ENCODE measurements around the gene DENND4A. TPM values are rescaled to one million over a fixed set of nuclear protein-coding genes. Genes with fewer than 3 reads are reported as not detected.
"Not testable (repeated sequence)": the region's sequence is repeated elsewhere in the genome, so short reads cannot be mapped to it uniquely, and the experiment has no call there.

Gene DENND4A
- total and polyA plus RNA-seq, 2 experiments from 2014 or later: 5.6 to 10.9 TPM

- in situ Hi-C loops (cut with MboI): no loop called here
- H3K27ac ChIP-seq: no peak overlapping the region
- H3K9me3 ChIP-seq (ENCODE audit: low read depth): no peaks in the 10 kb centered on the region
- no peaks in the 10 kb centered on the region for H3F3A ChIP-seq (ENCODE audit: insufficient read depth)
- H3K27me3 ChIP-seq (replicated peaks; ENCODE audit: insufficient read depth): no peaks in the 10 kb centered on the region; the same call in 1 of the 2 replicates
- no peaks in the 10 kb centered on the region for H4K20me1 ChIP-seq (ENCODE audit: insufficient read depth)
- no peak overlapping the region for H3K4me2 ChIP-seq (ENCODE audit: unreplicated experiment)
- DNase-seq: no peak
- TF ChIP-seq EZH2phosphoT487 (IDR thresholded peaks at IDR 0.05; ENCODE audit: insufficient read depth, low read depth) (no peak), EZH2 (IDR thresholded peaks at IDR 0.05; ENCODE audit: insufficient read depth, poor library complexity, severe bottlenecking) (no peak)
- no peaks in the 10 kb centered on the region for H3K79me2 ChIP-seq (ENCODE audit: insufficient read depth)
- H2AFZ ChIP-seq: no peak overlapping the region
- H3K9me2 ChIP-seq (ENCODE audit: insufficient read depth): no peaks in the 10 kb centered on the region
- no peaks in the 10 kb centered on the region for H3K4me1 ChIP-seq (ENCODE audit: insufficient read depth)
- H3K4me3 ChIP-seq: no peak overlapping the region
- H3K36me3 ChIP-seq (ENCODE audit: low read depth): no peaks in the 10 kb centered on the region
- no peak overlapping the region for H3K9ac ChIP-seq
Observed at GRCh38 chr15:65821070-65821469, 29.0 kb upstream of the DENND4A start.

- H3K9ac ChIP-seq: no peak overlapping the region
- no peaks in the 10 kb centered on the region; the same call in 1 of the 2 replicates for H3K27me3 ChIP-seq (replicated peaks; ENCODE audit: insufficient read depth)
- no peaks in the 10 kb centered on the region for H3F3A ChIP-seq (ENCODE audit: insufficient read depth)
- H3K36me3 ChIP-seq (ENCODE audit: low read depth): no peaks in the 10 kb centered on the region
- no peak overlapping the region for H2AFZ ChIP-seq
- in situ Hi-C loops (cut with MboI): no loop called here
- no peaks in the 10 kb centered on the region for H3K79me2 ChIP-seq (ENCODE audit: insufficient read depth)
- no peaks in the 10 kb centered on the region for H3K9me2 ChIP-seq (ENCODE audit: insufficient read depth)
- H3K4me1 ChIP-seq (ENCODE audit: insufficient read depth): no peaks in the 10 kb centered on the region
- no peak overlapping the region for H3K4me3 ChIP-seq
- WGBS, 2 experiments (ENCODE audit: low coverage in 1 of 2, low lambda C conversion rate in 2 of 2, missing lambda C conversion rate in 2 of 2): 78 to 91% methylated on average over 3 of the region's 3 CpGs
- H3K27ac ChIP-seq: no peak overlapping the region
- no peaks in the 10 kb centered on the region for H3K9me3 ChIP-seq (ENCODE audit: low read depth)
- no peak overlapping the region for H3K4me2 ChIP-seq (ENCODE audit: unreplicated experiment)
- H4K20me1 ChIP-seq (ENCODE audit: insufficient read depth): no peaks in the 10 kb centered on the region
- no peak for TF ChIP-seq EZH2phosphoT487 (IDR thresholded peaks at IDR 0.05; ENCODE audit: insufficient read depth, low read depth)
- no peak for TF ChIP-seq EZH2 (IDR thresholded peaks at IDR 0.05; ENCODE audit: insufficient read depth, poor library complexity, severe bottlenecking)
- DNase-seq: no peak
Observed at GRCh38 chr15:65819563-65819960, 27.5 kb upstream of the DENND4A start.

- H3K27me3 ChIP-seq (replicated peaks; ENCODE audit: insufficient read depth): no peaks in the 10 kb centered on the region; the same call in 1 of the 2 replicates
- in situ Hi-C loops (cut with MboI): no loop called here
- no peak overlapping the region for H3K9ac ChIP-seq
- no peaks in the 10 kb centered on the region for H3K4me1 ChIP-seq (ENCODE audit: insufficient read depth)
- H3K79me2 ChIP-seq (ENCODE audit: insufficient read depth): no peaks in the 10 kb centered on the region
- no peak overlapping the region for H2AFZ ChIP-seq
- no peaks in the 10 kb centered on the region for H3K36me3 ChIP-seq (ENCODE audit: low read depth)
- H3F3A ChIP-seq (ENCODE audit: insufficient read depth): no peaks in the 10 kb centered on the region
- TF ChIP-seq EZH2 (IDR thresholded peaks at IDR 0.05; ENCODE audit: insufficient read depth, poor library complexity, severe bottlenecking): no peak
- no peak for TF ChIP-seq EZH2phosphoT487 (IDR thresholded peaks at IDR 0.05; ENCODE audit: insufficient read depth, low read depth)
- WGBS, 2 experiments (ENCODE audit: low coverage in 1 of 2, low lambda C conversion rate in 2 of 2, missing lambda C conversion rate in 2 of 2): 41 to 52% methylated on average over 4 of the region's 4 CpGs
- H3K4me3 ChIP-seq: no peak overlapping the region
- DNase-seq: no peak
- H3K9me3 ChIP-seq (ENCODE audit: low read depth): no peaks in the 10 kb centered on the region
- H4K20me1 ChIP-seq (ENCODE audit: insufficient read depth): no peaks in the 10 kb centered on the region
- H3K9me2 ChIP-seq (ENCODE audit: insufficient read depth): no peaks in the 10 kb centered on the region
- H3K27ac ChIP-seq: no peak overlapping the region
- H3K4me2 ChIP-seq (ENCODE audit: unreplicated experiment): no peak overlapping the region
Observed at GRCh38 chr15:65818927-65819562, 27.0 kb upstream of the DENND4A start.

- no peak overlapping the region for H3K4me3 ChIP-seq
- no peak overlapping the region for H2AFZ ChIP-seq
- H3K4me1 ChIP-seq (ENCODE audit: insufficient read depth): no peaks in the 10 kb centered on the region
- H3K9me2 ChIP-seq (ENCODE audit: insufficient read depth): no peaks in the 10 kb centered on the region
- no peaks in the 10 kb centered on the region for H3K36me3 ChIP-seq (ENCODE audit: low read depth)
- no peak overlapping the region for H3K4me2 ChIP-seq (ENCODE audit: unreplicated experiment)
- H3K27ac ChIP-seq: no peak overlapping the region
- H3K9ac ChIP-seq: no peak overlapping the region
- WGBS, 2 experiments (ENCODE audit: low coverage in 1 of 2, low lambda C conversion rate in 2 of 2, missing lambda C conversion rate in 2 of 2): 87 to 88% methylated on average over 3 of the region's 3 CpGs
- in situ Hi-C loops (cut with MboI): no loop called here
- H3K9me3 ChIP-seq (ENCODE audit: low read depth): peaks cover 3% of the 10 kb centered on the region
- H3K79me2 ChIP-seq (ENCODE audit: insufficient read depth): no peaks in the 10 kb centered on the region
- H3F3A ChIP-seq (ENCODE audit: insufficient read depth): no peaks in the 10 kb centered on the region
- DNase-seq: no peak
- TF ChIP-seq EZH2 (IDR thresholded peaks at IDR 0.05; ENCODE audit: insufficient read depth, poor library complexity, severe bottlenecking): no peak
- TF ChIP-seq EZH2phosphoT487 (IDR thresholded peaks at IDR 0.05; ENCODE audit: insufficient read depth, low read depth): no peak
- H3K27me3 ChIP-seq (replicated peaks; ENCODE audit: insufficient read depth): no peaks in the 10 kb centered on the region; the same call in 1 of the 2 replicates
- no peaks in the 10 kb centered on the region for H4K20me1 ChIP-seq (ENCODE audit: insufficient read depth)
Observed at GRCh38 chr15:65816441-65816840, 24.3 kb upstream of the DENND4A start.

- H3K9ac ChIP-seq; H3K4me3 ChIP-seq; H3K4me2 ChIP-seq (ENCODE audit: unreplicated experiment); H3K4me1 ChIP-seq (ENCODE audit: insufficient read depth); DNase-seq; H3K9me3 ChIP-seq (ENCODE audit: low read depth); H3K79me2 ChIP-seq (ENCODE audit: insufficient read depth); in situ Hi-C loops (cut with MboI); H3K27me3 ChIP-seq (replicated peaks; ENCODE audit: insufficient read depth); H3K9me2 ChIP-seq (ENCODE audit: insufficient read depth); H3K36me3 ChIP-seq (ENCODE audit: low read depth); H2AFZ ChIP-seq; H3F3A ChIP-seq (ENCODE audit: insufficient read depth); H4K20me1 ChIP-seq (ENCODE audit: insufficient read depth); H3K27ac ChIP-seq: not testable (repeated sequence)
- WGBS, 2 experiments (ENCODE audit: low coverage in 1 of 2, low lambda C conversion rate in 2 of 2, missing lambda C conversion rate in 2 of 2): 48 to 49% methylated on average over 4 of the region's 4 CpGs
Observed at GRCh38 chr15:65816008-65816407, 23.9 kb upstream of the DENND4A start.

GRCh38 chr15:65814271-65814670, 22.2 kb upstream of the DENND4A start:
- H3K4me3 ChIP-seq; H3K36me3 ChIP-seq (ENCODE audit: low read depth); H3K4me1 ChIP-seq (ENCODE audit: insufficient read depth); DNase-seq; H3K4me2 ChIP-seq (ENCODE audit: unreplicated experiment); H4K20me1 ChIP-seq (ENCODE audit: insufficient read depth); H3K9ac ChIP-seq; H2AFZ ChIP-seq; H3K9me3 ChIP-seq (ENCODE audit: low read depth); in situ Hi-C loops (cut with MboI); H3K79me2 ChIP-seq (ENCODE audit: insufficient read depth); H3K27ac ChIP-seq; H3K27me3 ChIP-seq (replicated peaks; ENCODE audit: insufficient read depth); H3K9me2 ChIP-seq (ENCODE audit: insufficient read depth); H3F3A ChIP-seq (ENCODE audit: insufficient read depth): not testable (repeated sequence)
- 60 to 69% methylated on average over 4 of the region's 4 CpGs for WGBS, 2 experiments (ENCODE audit: low coverage in 1 of 2, low lambda C conversion rate in 2 of 2, missing lambda C conversion rate in 2 of 2)

Measured in GM23248 (cell line).